Esophagus squamous epithelium (tissue), 5 donors: ENCODE measurements around the gene CTNNA1. TPM values are rescaled to one million over a fixed set of nuclear protein-coding genes. Genes with fewer than 3 reads are reported as not detected.
"Not testable (repeated sequence)": the region's sequence is repeated elsewhere in the genome, so short reads cannot be mapped to it uniquely, and the experiment has no call there.

ENCODE experiments used
- DNase-seq: peaks from one replicate; lab custom pipeline; 2025; lab: John Stamatoyannopoulos, UW
- H3K27ac ChIP-seq, 4 donors: fragments of 200-600 bp; sonication (generic); one replicate each; pipeline ENCODE4 v1.5.1; 2016 to 2019; ENCODE audit warnings: mild to moderate bottlenecking in 1 of 4
- H3K27me3 ChIP-seq, 4 donors: fragments of 200-600 bp; sonication (generic); 1 replicate in 3 of 4; 2 replicates in 1 of 4; pipeline versions ENCODE4 v1.5.1 to v1.6.0; 2017 to 2021; ENCODE audit warnings: antibody characterized with exemption in 1 of 4
- H3K36me3 ChIP-seq, 3 donors: fragments of 200-600 bp; sonication (generic); one replicate each; pipeline ENCODE4 v1.5.1; 2016 to 2019
- H3K4me1 ChIP-seq, 3 donors: fragments of 200-600 bp; sonication (generic); one replicate each; pipeline ENCODE4 v1.5.1; 2017 to 2019
- H3K4me3 ChIP-seq, 4 donors: fragments of 200-600 bp; sonication (generic); 1 replicate in 3 of 4; 2 replicates in 1 of 4; pipeline ENCODE4 v1.5.1; 2016 to 2019; ENCODE audit warnings: mild to moderate bottlenecking in 2 of 4, moderate library complexity in 1 of 4
- H3K9me3 ChIP-seq, 3 donors: fragments of 200-600 bp; sonication (generic); one replicate each; pipeline ENCODE4 v1.5.1; 2016 to 2019
- POLR2A ChIP-seq, 4 donors: fragments of 450-650 bp; IDR thresholded peaks; one replicate each; pipeline ENCODE4 v1.6.1; 2017; ENCODE audit warnings: antibody characterized with exemption in 4 of 4, mild to moderate bottlenecking in 4 of 4, moderate library complexity in 3 of 4
- WGBS, 2 donors: methylation state at CpG; one replicate each; pipeline ENCODE4 v1.1.5; 2018; 5-methylcytosine and 5-hydroxymethylcytosine counted together
- intact Hi-C: fragments of 100-400 bp; cut with DNase I; formaldehyde crosslinking; loops from one replicate; pipeline ENCODE4 v1.15.0; 2022
- total RNA-seq, 4 donors: library from RNA; depleted of rRNA; stranded (reverse); fragments of >200 nt; gene quantifications; one replicate each; pipeline ENCODE4 v1.1.0, GENCODE V29; 2016
- TF ChIP-seq, protein P1 (sequence below), 6 experiments: fragments of 450-650 bp in 4 of 6; fragments of 200-600 bp in 2 of 6; sonication (generic) in 2 of 6; IDR thresholded peaks; one replicate each; pipeline ENCODE4 v1.5.1; 2016 to 2019; ENCODE audit warnings: antibody characterized with exemption in 6 of 6, mild to moderate bottlenecking in 4 of 6, moderate library complexity in 4 of 6
- donor health status: DM: yes; HTN: yes; CAD: no.

The CTNNA1 gene
- total RNA-seq, 4 donors from 2014 or later: 293 to 393 (median 348) TPM

DNA sequence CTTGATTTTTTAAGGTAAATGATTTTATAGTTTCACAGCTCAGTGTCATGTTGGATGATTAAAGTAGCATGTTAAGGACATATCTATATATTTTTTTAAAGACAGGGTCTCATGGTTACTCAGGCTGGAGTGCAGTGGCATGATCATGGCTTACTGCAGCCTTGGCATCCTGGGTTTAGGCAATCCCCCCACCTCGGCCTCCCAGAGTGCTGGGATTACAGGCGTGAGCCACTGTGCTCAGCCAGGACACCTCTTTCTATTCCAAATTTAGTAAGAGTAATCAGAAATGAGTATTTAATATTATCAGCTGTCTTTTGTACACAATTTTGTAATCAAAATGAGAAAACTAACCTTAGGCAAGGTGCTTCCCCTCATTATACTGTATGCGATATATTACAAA lies 160.5 kb downstream of the CTNNA1 start:
- DNase-seq: no peak
- WGBS, 2 donors: 92 to 100% methylated on average over 2 to 3 of the region's 3 CpGs
- H3K4me3 ChIP-seq: no peak overlapping the region
- H3K27ac ChIP-seq: no peak overlapping the region
- H3K4me1 ChIP-seq: no peaks in the 10 kb centered on the region
- intact Hi-C loops: no loop called here
- H3K9me3 ChIP-seq: no peaks in the 10 kb centered on the region
- H3K27me3 ChIP-seq: no peaks in the 10 kb centered on the region
- TF ChIP-seq, protein P1, sequence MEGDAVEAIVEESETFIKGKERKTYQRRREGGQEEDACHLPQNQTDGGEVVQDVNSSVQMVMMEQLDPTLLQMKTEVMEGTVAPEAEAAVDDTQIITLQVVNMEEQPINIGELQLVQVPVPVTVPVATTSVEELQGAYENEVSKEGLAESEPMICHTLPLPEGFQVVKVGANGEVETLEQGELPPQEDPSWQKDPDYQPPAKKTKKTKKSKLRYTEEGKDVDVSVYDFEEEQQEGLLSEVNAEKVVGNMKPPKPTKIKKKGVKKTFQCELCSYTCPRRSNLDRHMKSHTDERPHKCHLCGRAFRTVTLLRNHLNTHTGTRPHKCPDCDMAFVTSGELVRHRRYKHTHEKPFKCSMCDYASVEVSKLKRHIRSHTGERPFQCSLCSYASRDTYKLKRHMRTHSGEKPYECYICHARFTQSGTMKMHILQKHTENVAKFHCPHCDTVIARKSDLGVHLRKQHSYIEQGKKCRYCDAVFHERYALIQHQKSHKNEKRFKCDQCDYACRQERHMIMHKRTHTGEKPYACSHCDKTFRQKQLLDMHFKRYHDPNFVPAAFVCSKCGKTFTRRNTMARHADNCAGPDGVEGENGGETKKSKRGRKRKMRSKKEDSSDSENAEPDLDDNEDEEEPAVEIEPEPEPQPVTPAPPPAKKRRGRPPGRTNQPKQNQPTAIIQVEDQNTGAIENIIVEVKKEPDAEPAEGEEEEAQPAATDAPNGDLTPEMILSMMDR (IDR thresholded peaks at IDR 0.05): no peak
- TF ChIP-seq POLR2A (IDR thresholded peaks at IDR 0.05): no peak
- H3K36me3 ChIP-seq: peaks cover 0 to 94% (median 3%) of the 10 kb centered on the region in 3 donors

DNA sequence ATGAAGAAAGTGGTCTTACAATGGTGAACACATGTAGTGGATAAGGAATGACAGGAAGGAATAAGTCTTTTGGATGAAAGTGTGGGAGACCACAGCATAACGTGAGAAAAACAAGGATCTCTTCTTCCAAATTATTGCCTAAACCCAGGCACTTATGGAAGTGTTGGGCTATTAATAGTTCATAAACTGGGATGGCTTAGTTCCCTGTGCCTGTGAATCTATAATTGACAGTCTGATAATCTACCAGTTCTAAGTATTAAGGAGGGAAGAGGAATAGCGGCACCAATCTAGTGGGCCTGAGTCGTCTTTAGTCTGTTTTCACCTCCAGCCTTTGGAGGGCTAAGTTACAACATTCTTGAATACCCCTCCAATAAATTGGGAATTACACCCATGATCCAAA lies 161.1 kb downstream of the CTNNA1 start:
- Histone ChIP-seq H3K4me1 (no peaks in the 10 kb centered on the region), H3K9me3 (no peaks in the 10 kb centered on the region), H3K27ac (no peak overlapping the region), H3K27me3 (no peaks in the 10 kb centered on the region), H3K36me3 (peaks cover 0 to 94% (median 3%) of the 10 kb centered on the region in 3 donors), H3K4me3 (no peak overlapping the region)
- 93 to 98% methylated on average over 3 of the region's 3 CpGs for WGBS, 2 donors
- intact Hi-C loops: no loop called here
- TF ChIP-seq, protein P1 (IDR thresholded peaks at IDR 0.05): no peak
- TF ChIP-seq POLR2A (IDR thresholded peaks at IDR 0.05): no peak
- DNase-seq: no peak

DNA sequence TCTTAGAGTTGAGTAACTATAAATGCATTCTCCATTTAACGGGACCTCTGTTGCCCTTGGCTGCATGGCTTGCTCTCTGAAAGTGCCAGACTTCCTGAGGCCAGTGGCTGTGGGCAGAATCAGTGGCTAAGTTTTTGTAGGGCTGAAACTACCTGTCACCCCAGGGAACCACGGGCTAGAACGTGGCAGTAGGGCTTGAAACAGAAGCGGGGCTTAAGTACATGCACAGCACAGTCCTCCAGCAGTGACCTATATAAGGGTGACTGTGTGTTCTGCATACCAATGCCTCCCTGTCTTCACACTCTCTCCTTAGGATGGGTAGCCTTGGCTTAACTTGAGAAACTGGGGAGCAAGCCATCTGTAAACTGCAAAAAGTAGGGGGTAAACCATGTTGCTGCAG lies 165.5 kb downstream of the CTNNA1 start:
- TF ChIP-seq, protein P1 (IDR thresholded peaks at IDR 0.05): no peak
- TF ChIP-seq POLR2A (IDR thresholded peaks at IDR 0.05): no peak
- Histone ChIP-seq H3K27me3 (no peaks in the 10 kb centered on the region), H3K4me3 (no peak overlapping the region), H3K9me3 (no peaks in the 10 kb centered on the region), H3K27ac (no peak overlapping the region), H3K4me1 (no peaks in the 10 kb centered on the region), H3K36me3 (peaks cover 0 to 85% (median 3%) of the 10 kb centered on the region in 3 donors)
- no peak for DNase-seq
- intact Hi-C loops: no loop called here
- WGBS, 2 donors: 77 to 78% methylated on average over 4 of the region's 4 CpGs

DNA sequence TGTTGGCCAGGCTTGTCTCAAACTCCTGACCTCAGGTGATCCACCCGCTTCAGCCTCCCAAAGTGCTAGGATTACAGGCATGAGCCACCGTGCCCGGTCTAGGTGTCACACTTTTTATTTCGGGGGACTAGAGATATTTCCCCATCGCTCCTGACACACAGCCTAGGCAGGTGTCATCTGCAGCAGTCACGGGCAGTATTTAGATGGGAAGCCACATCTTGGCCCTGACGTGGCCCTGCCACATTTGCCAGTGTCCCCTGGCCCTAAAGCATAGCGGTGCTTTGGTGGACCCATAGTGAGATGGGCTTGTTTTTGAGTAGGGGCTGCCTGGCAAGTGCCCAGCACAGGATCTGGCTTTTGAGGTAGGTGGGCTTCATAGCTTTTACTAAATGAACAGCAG lies 167.0 kb downstream of the CTNNA1 start:
- no peak for TF ChIP-seq POLR2A (IDR thresholded peaks at IDR 0.05)
- TF ChIP-seq, protein P1 (IDR thresholded peaks at IDR 0.05): no peak
- peaks cover 1 to 85% (median 5%) of the 10 kb centered on the region in 3 donors for H3K36me3 ChIP-seq
- WGBS, 2 donors: 96 to 98% methylated on average over 7 of the region's 8 CpGs
- H3K27me3 ChIP-seq: no peaks in the 10 kb centered on the region
- no peak for DNase-seq
- intact Hi-C loops: no loop called here
- H3K4me1 ChIP-seq: no peaks in the 10 kb centered on the region
- H3K27ac ChIP-seq: no peak overlapping the region
- H3K4me3 ChIP-seq: no peak overlapping the region
- H3K9me3 ChIP-seq: no peaks in the 10 kb centered on the region

DNA sequence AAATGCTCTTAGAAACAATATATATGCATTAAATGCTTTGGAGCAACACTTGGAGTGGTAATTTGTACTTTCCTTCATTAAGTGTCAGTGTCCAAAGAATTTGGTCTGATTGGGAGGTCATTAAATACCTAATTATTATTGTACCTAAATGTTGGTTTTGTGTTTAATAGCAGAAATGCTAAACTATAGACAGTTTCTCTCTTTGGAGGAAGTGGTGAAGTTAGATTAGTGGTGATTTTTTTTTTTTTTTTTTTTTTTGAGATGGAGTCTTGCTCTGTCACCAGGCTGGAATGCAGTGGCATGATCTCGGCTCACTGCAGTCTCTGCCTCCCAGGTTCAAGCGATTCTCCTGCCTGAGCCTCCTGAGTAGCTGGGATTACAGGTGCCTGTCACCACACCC lies 168.1 kb downstream of the CTNNA1 start:
- H3K9me3 ChIP-seq, H3K27ac ChIP-seq, H3K4me1 ChIP-seq, H3K4me3 ChIP-seq, DNase-seq, intact Hi-C loops, H3K27me3 ChIP-seq: not testable (repeated sequence)
- 71 to 75% methylated on average over 2 of the region's 2 CpGs for WGBS, 2 donors
- H3K36me3 ChIP-seq: peaks cover 13 to 85% (median 14%) of the 10 kb centered on the region in 3 donors

DNA sequence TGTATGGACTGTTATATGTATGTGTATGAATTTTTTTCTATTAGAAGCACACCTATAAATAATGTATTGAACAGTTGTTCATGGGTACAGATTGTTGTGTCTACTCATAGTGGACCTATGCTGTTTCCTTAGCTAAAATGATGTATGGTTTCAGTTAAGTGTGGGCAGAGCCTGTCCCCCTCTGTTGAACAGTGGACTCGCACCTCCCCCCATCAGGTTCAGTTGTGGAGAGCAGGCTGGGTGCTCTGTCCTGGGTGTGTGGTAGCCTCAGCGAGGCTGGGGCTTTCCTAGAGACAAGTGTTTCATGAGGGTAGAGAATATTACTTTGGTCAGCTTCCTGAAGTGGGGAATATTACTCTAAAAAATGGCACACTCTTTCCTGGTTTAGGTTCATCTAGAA lies 169.3 kb downstream of the CTNNA1 start:
- H3K36me3 ChIP-seq: peaks cover 14 to 85% (median 18%) of the 10 kb centered on the region in 3 donors
- no peaks in the 10 kb centered on the region for H3K4me1 ChIP-seq
- intact Hi-C loops: no loop called here
- no peak overlapping the region for H3K27ac ChIP-seq
- DNase-seq: no peak
- no peaks in the 10 kb centered on the region for H3K27me3 ChIP-seq
- no peak overlapping the region for H3K4me3 ChIP-seq
- no peaks in the 10 kb centered on the region for H3K9me3 ChIP-seq
- 94 to 95% methylated on average over 2 of the region's 2 CpGs for WGBS, 2 donors
- TF ChIP-seq, protein P1 (IDR thresholded peaks at IDR 0.05): no peak
- no peak for TF ChIP-seq POLR2A (IDR thresholded peaks at IDR 0.05)
